H7 (cell line): ENCODE results near the gene PKN2. TPM values are rescaled to one million over a fixed set of nuclear protein-coding genes. Genes with fewer than 3 reads are reported as not detected.
"Not testable (repeated sequence)": the region's sequence is repeated elsewhere in the genome, so short reads cannot be mapped to it uniquely, and the experiment has no call there.

Source experiments
- DNase-seq: peaks from one replicate; pipeline ENCODE4 v3.0.0; 2012
- H3K27me3 ChIP-seq: 2 replicates; pipeline ENCODE4 v1.6.0; 2011; ENCODE audit warnings: mild to moderate bottlenecking, low read length; ENCODE audit not compliant: control insufficient read depth, insufficient read depth
- H3K36me3 ChIP-seq: replicated peaks from 2 replicates; pipeline ENCODE4 v1.5.1; 2011; ENCODE audit warnings: low read length; ENCODE audit not compliant: control insufficient read depth, insufficient read depth
- H3K4me3 ChIP-seq: 2 replicates; pipeline ENCODE4 v1.5.1; 2011; ENCODE audit warnings: low read depth, mild to moderate bottlenecking, control low read depth, low read length, moderate library complexity; ENCODE audit not compliant: insufficient read depth
- total RNA-seq: library from RNA; depleted of rRNA; stranded (reverse); fragments of >200 nt; shearing (Covaris generic); gene quantifications from 2 replicates; pipeline ENCODE4 v1.2.3, GENCODE V29; 2014

PKN2 gene
- total RNA-seq, 1 experiment from 2014 or later, result 22.8 TPM

DNA sequence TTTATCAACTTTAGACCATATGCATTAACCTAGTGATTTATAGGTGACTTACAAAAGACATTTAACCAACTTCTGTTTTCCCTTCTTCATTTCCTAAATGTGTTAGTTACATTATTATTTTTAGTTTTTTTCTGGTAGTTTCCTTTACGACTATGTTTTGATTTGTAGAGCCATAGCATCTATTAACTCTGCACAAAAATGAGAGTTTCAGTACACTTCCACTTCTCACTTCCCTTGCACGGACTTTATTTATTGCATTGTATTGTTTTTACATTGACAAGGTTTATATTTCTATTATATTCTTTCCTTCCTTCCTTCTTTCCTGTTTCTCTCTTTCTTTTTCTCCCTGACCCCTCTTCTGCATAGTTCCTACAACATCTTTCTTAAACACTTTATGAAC is 14.7 kb downstream of the PKN2 start:
- no peak overlapping the region for H3K4me3 ChIP-seq
- H3K36me3 ChIP-seq, result no peaks in the 10 kb centered on the region; the same call in 1 of the 2 replicates
- DNase-seq, result no peak
- H3K27me3 ChIP-seq, result no peaks in the 10 kb centered on the region

DNA sequence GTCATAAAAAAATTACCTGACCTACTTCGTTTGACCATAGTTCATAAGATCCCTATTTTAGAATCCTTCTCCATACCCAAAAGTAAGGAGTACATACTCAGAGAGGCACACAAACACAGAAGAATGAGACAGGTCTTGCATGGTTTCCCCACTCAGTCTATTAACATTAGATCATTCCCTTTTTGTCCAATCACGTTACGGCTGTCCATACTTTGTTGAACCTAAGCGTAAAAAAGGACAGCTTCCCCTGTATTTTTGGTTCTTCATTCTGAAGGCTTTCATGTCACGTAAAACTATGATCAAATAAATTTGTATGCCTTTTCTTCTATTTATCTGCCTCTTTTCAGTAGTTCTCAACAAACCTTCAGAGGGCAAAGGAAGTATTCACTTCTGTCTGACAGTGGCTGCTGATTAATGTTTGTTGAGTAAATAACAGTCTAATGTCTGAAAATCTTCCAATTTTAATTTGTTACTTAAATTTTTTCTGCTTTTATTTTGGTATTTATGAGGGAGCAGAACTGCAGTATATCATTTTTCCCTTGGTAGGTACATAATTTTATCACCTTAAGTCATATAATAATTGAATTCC is 16.4 kb downstream of the PKN2 start:
- Histone ChIP-seq H3K36me3 (no peaks in the 10 kb centered on the region), H3K27me3 (no peaks in the 10 kb centered on the region), H3K4me3 (no peak overlapping the region)
- DNase-seq, result no peak

DNA sequence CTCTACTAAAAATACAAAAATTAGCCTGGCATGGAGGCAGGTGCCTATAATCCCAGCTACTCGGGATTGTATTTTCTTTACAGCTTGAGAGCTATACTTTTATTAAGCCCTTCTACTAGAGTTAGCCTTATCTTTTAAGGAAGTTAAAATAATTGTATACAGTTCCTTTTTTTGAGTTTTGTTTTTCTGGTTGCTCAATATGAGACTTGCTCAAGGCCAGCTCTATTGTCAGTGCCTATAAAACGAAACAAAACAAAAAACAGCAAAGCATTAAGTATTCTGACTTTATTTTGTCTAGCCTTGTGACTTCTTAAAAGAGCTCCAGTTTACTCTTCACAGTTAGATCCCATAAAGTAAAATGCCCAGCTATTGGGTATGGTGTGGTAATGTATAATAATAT is 17.2 kb downstream of the PKN2 start:
- DNase-seq, result no peak
- H3K27me3 ChIP-seq, result no peaks in the 10 kb centered on the region
- no peak overlapping the region for H3K4me3 ChIP-seq
- no peaks in the 10 kb centered on the region for H3K36me3 ChIP-seq

DNA sequence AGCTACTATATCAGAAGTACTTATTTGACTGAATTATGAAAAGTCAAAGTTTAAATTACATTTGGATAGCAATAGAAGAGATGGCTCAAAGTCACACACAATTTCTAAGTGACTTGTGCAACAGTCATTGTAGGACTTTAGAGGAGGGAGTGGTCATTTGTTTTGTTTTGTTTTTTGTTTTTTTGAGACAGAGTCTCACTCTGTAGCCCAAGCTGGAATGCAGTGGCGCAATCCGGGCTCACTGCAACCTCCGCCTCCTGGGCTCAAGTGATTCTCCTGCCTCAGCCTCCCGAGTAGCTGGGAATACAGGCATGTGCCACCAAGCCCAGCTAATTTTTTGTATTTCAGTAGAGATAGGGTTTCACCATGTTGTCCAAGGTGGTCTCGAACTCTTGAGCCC is 17.7 kb downstream of the PKN2 start:
- not testable (repeated sequence) for H3K4me3 ChIP-seq, DNase-seq, H3K27me3 ChIP-seq

DNA sequence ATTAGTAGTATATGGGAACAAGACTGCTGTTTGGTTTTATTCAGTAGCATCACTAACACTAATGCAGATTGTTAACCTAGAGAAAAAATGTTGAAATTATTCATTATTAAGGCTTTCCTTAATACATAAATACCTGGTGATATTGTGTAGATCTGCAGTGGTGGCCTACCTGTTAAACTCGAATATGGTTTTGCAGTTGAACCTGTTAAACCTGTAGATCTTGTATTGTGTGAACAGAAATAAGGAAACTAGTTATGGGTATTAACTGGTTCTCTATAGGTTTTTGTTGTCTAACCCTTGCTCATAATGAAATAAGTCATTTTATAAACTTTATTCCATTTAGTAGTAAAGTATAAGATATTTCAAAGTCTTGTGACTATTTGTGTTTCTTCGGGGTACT is 23.9 kb downstream of the PKN2 start:
- Histone ChIP-seq H3K36me3 (no peaks in the 10 kb centered on the region), H3K27me3 (no peaks in the 10 kb centered on the region), H3K4me3 (no peak overlapping the region)
- DNase-seq, result no peak

More for the DNA sequence above, 17.7 kb downstream of the PKN2 start:
- not testable (repeated sequence) for H3K36me3 ChIP-seq

DNA sequence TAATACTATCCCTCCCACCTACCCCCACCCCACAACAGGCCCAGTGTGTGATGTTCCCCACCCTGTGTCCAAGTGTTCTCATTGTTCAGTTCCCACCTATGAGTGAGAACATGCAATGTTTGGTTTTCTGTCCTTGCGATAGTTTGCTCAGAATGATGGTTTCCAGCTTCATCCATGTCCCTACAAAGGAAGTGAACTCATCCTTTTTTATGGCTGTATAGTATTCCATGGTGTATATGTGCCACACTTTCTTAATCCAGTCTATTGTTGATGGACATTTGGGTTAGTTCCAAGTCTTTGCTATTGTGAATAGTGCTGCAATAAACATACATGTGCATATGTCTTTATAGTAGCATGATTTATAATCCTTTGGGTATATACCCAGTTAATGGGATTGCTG is 28.8 kb downstream of the PKN2 start:
- not testable (repeated sequence) for H3K27me3 ChIP-seq, H3K4me3 ChIP-seq, H3K36me3 ChIP-seq, DNase-seq

DNA sequence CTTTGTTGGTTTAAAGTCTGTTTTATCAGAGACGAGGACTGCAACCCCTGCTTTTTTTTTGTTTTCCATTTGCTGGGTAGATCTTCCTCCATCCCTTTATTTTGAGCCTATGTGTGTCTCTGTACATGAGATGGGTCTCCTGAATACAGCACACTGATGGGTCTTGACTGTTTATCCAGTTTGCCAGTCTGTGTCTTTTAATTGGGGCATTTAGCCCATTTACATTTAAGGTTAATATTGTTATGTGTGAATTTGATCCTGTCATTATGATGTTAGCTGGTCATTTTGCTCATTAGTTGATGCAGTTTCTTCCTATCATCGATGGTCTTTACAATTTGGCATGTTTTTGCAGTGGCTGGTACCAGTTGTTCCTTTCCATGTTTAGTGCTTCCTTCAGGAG is 32.5 kb downstream of the PKN2 start:
- not testable (repeated sequence) for DNase-seq, H3K27me3 ChIP-seq, H3K36me3 ChIP-seq, H3K4me3 ChIP-seq

DNA sequence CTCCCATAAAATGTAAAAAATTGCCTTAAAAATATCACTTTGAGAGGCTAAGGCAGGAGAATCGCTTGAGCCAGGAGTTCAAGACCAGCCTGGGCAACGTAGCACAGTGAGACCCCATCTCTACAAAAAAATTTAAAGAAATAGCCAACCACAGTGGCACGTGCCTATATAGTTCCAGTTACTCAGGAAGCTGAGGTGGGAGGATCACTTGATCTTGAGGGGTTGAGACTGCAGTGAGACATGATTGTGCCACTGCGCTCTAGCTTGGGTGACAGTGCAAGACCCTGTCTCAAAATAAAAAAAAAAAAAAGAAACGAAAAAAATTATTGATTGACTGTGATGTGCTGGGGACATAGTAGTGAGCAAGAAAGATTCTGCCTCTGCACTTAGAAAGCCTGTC is 38.4 kb downstream of the PKN2 start:
- Histone ChIP-seq H3K27me3 (no peaks in the 10 kb centered on the region), H3K4me3 (no peak overlapping the region), H3K36me3 (no peaks in the 10 kb centered on the region)
- DNase-seq, result no peak

DNA sequence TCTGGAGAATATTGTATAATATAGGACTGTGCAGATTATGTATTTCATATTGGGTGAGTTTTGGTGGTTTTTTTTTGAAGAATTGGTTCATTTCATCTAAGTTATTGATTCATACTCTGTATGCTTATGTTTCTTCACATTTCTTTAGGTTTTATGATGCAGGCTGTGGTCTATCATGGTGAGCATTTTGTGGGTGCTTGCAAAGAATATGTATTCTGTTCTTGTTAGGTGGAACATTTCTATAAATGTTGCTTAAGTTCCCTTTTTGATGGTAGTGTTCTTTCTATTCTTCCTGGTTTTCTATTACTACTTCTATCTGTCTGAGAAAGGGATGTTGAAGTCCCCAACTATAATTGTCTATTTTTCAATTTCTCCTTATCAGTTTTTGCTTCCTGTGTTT is 42.6 kb downstream of the PKN2 start:
- no peak for DNase-seq
- H3K36me3 ChIP-seq, result no peaks in the 10 kb centered on the region
- no peaks in the 10 kb centered on the region for H3K27me3 ChIP-seq
- H3K4me3 ChIP-seq, result no peak overlapping the region

DNA sequence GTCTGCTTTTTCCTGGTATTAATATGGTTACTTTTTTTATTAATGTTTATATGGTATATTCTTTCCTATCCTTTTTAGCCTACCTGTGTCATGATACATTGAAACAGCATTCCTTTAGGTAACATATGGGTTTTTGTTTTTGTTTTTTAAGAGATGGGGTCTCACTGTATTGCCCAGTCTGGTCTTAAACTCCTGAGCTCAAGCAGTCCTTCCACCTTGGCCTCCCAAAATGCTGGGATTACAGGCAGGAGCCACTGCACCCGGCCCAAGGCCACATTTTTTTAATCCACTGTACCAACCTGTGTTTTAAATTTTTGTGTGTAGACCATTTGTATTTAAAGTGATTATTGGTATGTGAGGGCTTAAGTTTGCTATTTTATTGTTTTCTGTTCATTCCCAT is 43.1 kb downstream of the PKN2 start:
- DNase-seq, result no peak
- Histone ChIP-seq H3K4me3 (no peak overlapping the region), H3K36me3 (no peaks in the 10 kb centered on the region), H3K27me3 (no peaks in the 10 kb centered on the region)

DNA sequence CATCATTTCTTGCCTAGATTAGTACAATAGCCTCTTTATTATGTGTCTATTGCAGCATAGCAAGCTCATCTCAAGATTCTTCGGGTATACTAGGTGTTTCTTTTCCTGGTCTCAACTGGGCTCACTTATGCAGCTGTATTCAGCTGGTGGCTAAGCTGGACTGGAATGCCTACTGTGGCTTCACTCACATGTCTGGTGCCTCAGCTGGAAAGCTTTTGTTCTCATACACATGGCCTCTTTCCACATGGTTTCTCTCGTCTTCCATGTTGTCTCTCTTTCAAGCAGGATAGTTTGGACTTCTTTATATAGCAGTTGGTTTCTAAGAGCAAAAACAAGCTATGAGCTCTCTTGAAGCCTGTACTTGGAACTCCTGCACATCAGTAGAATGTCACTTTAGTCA is 45.2 kb downstream of the PKN2 start:
- Histone ChIP-seq H3K4me3 (no peak overlapping the region), H3K27me3 (no peaks in the 10 kb centered on the region), H3K36me3 (no peaks in the 10 kb centered on the region)
- DNase-seq, result no peak

DNA sequence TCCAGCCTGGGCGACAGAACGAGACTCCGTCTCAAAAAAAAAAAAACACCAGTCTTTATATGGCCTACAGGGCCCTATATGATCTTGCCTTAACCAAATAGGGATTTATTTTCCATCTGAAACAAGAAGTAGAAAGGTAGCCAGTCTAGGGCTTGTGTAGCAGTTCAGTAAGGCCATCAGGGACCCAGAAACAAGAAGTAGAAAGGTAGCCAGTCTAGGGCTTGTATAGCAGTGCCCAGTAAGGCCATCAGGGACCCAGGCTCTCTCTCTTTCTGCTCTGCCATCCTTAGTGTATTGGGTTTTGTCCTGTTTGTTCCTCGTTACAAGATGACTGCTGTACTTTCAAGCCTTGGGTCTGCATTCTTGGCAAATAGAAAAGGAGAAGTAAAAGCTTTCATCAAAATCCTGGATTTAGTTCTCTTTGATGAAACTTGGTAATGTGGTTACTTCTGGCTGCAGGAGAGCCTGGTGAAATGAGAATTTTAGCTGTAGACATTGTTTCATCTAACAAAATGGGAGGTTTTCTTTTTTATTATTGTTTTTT is 46.1 kb downstream of the PKN2 start:
- no peaks in the 10 kb centered on the region for H3K27me3 ChIP-seq
- H3K36me3 ChIP-seq, result no peaks in the 10 kb centered on the region
- no peak overlapping the region for H3K4me3 ChIP-seq
- no peak for DNase-seq

DNA sequence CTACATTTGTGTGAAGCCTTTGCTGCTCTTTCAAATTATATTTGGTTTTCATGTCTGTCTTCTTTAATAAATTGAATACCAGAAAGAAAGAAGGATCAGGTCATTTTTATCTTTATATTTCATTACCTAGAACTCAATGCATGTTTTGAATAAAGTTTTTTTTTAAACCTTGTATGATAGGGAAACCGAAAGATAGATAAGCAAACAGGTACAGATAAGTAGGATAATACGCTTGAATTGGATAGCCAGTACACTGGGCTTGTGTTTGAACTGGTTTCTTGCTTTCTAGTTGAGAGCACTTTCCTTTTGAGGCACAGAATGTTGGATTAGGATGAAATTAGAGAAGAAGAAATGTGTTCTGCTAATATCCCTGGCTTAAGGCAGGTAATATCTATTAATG is 46.9 kb downstream of the PKN2 start:
- Histone ChIP-seq H3K27me3 (no peaks in the 10 kb centered on the region), H3K4me3 (no peak overlapping the region), H3K36me3 (no peaks in the 10 kb centered on the region)
- no peak for DNase-seq

DNA sequence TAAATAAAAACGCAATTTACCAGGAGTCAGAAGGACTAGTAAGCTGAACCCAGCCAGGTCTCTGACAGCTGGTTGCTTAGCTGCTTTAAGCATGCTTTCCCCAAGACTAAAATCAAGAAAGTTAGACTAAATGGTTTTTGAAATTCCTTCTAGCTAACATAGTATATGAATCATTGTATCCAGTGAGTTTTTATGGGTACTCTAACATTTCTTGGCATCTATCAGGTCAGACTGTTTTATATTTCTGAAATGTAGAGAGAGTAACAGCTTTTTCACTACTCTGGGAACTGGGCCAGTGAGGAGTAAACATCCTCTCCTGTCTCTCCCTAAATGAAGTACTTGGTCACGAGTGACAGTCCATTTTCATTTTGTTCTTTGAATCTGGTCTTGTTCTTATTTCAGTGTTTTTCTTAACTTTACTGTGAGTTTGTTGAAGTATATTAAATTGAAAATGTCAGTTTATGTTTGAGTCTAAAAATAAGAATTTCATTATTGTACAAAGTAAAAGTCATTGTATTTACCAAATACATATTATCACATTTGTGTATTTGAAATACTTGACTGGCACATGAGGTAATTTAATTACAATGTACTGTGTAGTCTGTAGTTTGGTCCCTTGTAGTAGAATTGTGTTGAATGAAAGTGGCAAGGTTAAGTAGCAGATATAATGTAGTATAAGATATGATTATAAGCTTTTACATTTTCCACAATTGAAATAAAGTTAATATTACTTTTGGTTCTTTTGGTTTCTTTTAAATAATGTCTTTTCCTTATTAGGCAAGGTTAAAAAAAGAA is 47.6 kb downstream of the PKN2 start:
- Histone ChIP-seq H3K4me3 (no peak overlapping the region), H3K36me3 (no peaks in the 10 kb centered on the region), H3K27me3 (no peaks in the 10 kb centered on the region)
- no peak for DNase-seq

DNA sequence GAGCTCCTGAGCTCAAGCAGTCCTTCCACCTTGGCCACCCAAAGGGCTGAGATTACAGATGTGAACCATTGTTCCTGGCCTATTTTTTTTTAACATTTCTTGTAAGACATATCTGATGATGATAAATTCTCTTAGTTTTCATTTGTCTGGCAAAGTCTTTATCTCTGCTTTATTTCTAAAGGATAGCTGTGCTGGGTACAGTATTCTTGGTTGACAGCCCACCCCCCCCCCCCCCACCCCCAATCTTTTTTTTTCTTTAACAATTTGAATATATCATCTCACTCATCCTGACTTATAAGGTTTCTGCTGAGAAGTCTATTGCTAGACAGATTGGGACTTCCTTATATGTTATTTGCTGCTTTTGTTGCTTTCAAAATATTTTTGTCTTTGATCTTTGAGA is 51.3 kb downstream of the PKN2 start:
- H3K27me3 ChIP-seq, result no peaks in the 10 kb centered on the region
- no peak overlapping the region for H3K4me3 ChIP-seq
- no peaks in the 10 kb centered on the region for H3K36me3 ChIP-seq
- DNase-seq, result no peak
